Measurements from ENCODE around the gene AK8.

AK8 gene

DNA sequence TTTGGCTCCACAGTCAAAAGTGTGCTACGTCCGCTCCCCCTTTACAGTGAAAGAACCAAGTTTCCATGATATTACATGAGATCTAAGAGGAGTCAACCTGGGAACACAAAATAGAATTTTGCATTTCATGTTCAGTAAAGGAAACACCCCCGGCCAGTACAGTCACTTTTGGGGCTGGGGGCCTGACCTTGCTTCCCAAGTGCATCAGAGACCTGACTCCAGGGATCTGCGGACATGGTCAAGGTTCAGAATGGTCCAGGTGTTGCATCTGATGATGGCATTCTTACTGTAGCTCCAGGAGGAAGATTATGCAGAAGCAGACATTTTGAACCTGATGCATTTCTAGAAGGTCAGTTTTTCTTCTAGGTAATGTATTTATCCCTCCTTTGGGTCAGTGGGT lies 39.8 kb downstream of the AK8 start:
- H3K36me3 ChIP-seq (ENCODE audit: insufficient read depth): no peaks in the 10 kb centered on the region
- H2AFZ ChIP-seq (ENCODE audit: low read depth): no peak overlapping the region
- no peaks in the 10 kb centered on the region for H4K20me1 ChIP-seq (ENCODE audit: insufficient read depth)
- no peak overlapping the region for H3K9ac ChIP-seq
- H3K4me2 ChIP-seq: no peak overlapping the region
- H3K27me3 ChIP-seq (ENCODE audit: insufficient read depth, low read depth): peaks cover 42% of the 10 kb centered on the region; the same call in 1 of the 2 replicates
- H3K4me1 ChIP-seq (ENCODE audit: low read depth, poor library complexity, severe bottlenecking): no peaks in the 10 kb centered on the region
- no peak overlapping the region for H3K27ac ChIP-seq
- H3K79me2 ChIP-seq (ENCODE audit: insufficient read depth, low read depth): no peaks in the 10 kb centered on the region
- TF ChIP-seq, protein P1, sequence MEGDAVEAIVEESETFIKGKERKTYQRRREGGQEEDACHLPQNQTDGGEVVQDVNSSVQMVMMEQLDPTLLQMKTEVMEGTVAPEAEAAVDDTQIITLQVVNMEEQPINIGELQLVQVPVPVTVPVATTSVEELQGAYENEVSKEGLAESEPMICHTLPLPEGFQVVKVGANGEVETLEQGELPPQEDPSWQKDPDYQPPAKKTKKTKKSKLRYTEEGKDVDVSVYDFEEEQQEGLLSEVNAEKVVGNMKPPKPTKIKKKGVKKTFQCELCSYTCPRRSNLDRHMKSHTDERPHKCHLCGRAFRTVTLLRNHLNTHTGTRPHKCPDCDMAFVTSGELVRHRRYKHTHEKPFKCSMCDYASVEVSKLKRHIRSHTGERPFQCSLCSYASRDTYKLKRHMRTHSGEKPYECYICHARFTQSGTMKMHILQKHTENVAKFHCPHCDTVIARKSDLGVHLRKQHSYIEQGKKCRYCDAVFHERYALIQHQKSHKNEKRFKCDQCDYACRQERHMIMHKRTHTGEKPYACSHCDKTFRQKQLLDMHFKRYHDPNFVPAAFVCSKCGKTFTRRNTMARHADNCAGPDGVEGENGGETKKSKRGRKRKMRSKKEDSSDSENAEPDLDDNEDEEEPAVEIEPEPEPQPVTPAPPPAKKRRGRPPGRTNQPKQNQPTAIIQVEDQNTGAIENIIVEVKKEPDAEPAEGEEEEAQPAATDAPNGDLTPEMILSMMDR (conservative IDR thresholded peaks at IDR 0.05; ENCODE audit: low read depth, low read length): no peak
- no peak overlapping the region for H3K4me3 ChIP-seq (IDR thresholded peaks at IDR 0.05; ENCODE audit: insufficient read depth, low read depth, low read length)

DNA sequence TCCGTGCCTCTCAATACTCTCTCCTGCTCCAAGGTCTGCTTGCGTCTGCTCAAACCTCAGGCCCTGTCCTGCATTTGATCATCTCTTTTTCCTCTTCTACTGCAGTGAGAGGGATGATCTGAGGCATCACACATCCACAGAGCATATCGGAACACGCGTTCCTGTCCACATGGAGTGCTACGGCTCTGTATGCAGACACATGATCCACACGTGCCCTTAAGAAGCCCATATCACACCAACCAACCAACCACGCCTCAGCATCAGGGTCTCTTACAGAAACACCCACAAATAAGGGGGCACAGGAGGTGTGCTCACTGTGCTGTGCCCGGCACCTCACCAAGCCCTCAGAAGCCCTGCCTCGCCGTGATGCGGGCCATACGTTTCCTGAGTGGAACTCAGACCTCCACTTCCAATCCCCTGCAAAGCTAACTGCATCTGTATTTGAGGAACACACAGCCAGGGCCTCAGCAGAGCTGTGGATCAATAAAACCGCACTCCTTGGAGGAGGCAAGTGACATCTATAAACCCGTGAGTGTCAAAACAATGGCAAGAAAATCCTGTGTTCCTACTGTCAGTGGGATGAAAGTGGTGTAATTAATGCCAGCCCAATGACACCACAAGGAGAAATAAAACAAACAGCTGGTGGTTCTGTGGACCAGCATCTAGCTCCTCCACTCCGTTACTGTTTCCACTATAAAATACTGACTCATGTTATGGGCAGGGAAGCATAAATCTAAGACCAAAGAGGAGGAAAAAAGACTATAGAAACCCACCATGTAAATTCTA lies 40.4 kb downstream of the AK8 start:
- Histone ChIP-seq H3K4me2 (no peak overlapping the region), H3K27me3 (ENCODE audit: insufficient read depth, low read depth) (peaks cover 43% of the 10 kb centered on the region; the same call in 1 of the 2 replicates), H3K4me3 (IDR thresholded peaks at IDR 0.05; ENCODE audit: insufficient read depth, low read depth, low read length) (no peak overlapping the region), H3K9ac (no peak overlapping the region), H3K79me2 (ENCODE audit: insufficient read depth, low read depth) (no peaks in the 10 kb centered on the region), H3K27ac (no peak overlapping the region), H4K20me1 (ENCODE audit: insufficient read depth) (no peaks in the 10 kb centered on the region), H3K4me1 (ENCODE audit: low read depth, poor library complexity, severe bottlenecking) (no peaks in the 10 kb centered on the region), H2AFZ (ENCODE audit: low read depth) (no peak overlapping the region), H3K36me3 (ENCODE audit: insufficient read depth) (no peaks in the 10 kb centered on the region)
- TF ChIP-seq, protein P1 (conservative IDR thresholded peaks at IDR 0.05; ENCODE audit: low read depth, low read length): no peak

DNA sequence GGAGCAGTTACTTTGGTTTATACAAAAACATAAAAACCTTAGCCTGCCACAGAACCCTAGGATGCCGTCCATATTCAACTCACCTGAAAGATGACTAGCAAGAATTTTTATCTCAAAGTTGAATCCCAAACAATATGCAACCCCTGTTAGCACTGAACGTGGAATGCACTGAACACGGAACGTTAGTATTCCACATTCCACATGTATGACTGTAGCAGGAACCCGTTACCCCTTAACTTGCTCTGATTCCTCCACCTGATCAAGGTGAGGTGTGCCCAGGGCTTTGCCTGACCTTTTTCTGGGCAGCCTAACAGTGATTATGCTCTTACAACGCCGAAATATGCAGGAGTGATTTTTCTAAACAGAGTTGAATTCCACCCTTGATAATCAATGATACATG lies 43.7 kb downstream of the AK8 start:
- H2AFZ ChIP-seq (ENCODE audit: low read depth): no peak overlapping the region
- no peaks in the 10 kb centered on the region for H3K79me2 ChIP-seq (ENCODE audit: insufficient read depth, low read depth)
- no peaks in the 10 kb centered on the region for H3K4me1 ChIP-seq (ENCODE audit: low read depth, poor library complexity, severe bottlenecking)
- no peaks in the 10 kb centered on the region for H4K20me1 ChIP-seq (ENCODE audit: insufficient read depth)
- peaks cover 45% of the 10 kb centered on the region; the same call in 1 of the 2 replicates for H3K27me3 ChIP-seq (ENCODE audit: insufficient read depth, low read depth)
- no peak overlapping the region for H3K4me3 ChIP-seq (IDR thresholded peaks at IDR 0.05; ENCODE audit: insufficient read depth, low read depth, low read length)
- H3K9ac ChIP-seq: no peak overlapping the region
- TF ChIP-seq, protein P1 (conservative IDR thresholded peaks at IDR 0.05; ENCODE audit: low read depth, low read length): no peak
- no peaks in the 10 kb centered on the region for H3K36me3 ChIP-seq (ENCODE audit: insufficient read depth)
- no peak overlapping the region for H3K4me2 ChIP-seq
- H3K27ac ChIP-seq: no peak overlapping the region

DNA sequence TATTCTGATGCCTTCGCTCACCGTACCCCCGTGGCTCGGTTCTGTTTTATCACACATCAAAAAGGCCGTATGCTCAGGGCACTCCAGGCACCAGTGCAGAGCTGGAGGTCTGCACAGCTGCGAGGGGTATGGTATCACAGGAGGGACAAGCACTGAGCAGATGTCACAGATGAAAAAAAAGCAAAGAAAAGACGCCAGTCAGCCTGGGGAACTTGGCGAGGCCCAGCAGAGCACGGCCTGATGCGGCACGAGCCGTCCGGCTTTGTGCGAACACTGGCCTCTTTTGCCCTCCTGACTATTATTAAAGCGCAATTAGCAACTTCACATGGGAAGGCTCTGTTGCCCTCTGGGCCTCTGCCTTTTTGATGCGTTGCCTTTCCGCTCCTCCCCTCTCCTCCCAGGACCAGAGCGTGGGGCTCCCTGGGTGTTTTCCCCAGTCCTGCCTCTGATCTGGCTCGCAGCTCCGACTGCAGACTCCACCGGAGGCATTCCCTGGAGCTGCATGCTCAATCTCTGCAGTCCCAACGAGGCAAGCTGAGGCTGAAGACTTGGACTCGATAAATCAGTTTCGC lies 44.4 kb downstream of the AK8 start:
- no peak overlapping the region for H2AFZ ChIP-seq (ENCODE audit: low read depth)
- H3K27ac ChIP-seq: no peak overlapping the region
- no peaks in the 10 kb centered on the region for H3K36me3 ChIP-seq (ENCODE audit: insufficient read depth)
- no peaks in the 10 kb centered on the region for H3K4me1 ChIP-seq (ENCODE audit: low read depth, poor library complexity, severe bottlenecking)
- peaks cover 45% of the 10 kb centered on the region; the same call in 1 of the 2 replicates for H3K27me3 ChIP-seq (ENCODE audit: insufficient read depth, low read depth)
- no peaks in the 10 kb centered on the region for H4K20me1 ChIP-seq (ENCODE audit: insufficient read depth)
- H3K79me2 ChIP-seq (ENCODE audit: insufficient read depth, low read depth): no peaks in the 10 kb centered on the region
- TF ChIP-seq, protein P1 (conservative IDR thresholded peaks at IDR 0.05; ENCODE audit: low read depth, low read length): no peak
- H3K4me2 ChIP-seq: no peak overlapping the region
- H3K9ac ChIP-seq: no peak overlapping the region
- H3K4me3 ChIP-seq (IDR thresholded peaks at IDR 0.05; ENCODE audit: insufficient read depth, low read depth, low read length): no peak overlapping the region
